GM10266 (cell line): ENCODE data around the gene CLK3.

Experiments
- DNase-seq: peaks from one replicate; pipeline ENCODE4 v3.0.0; 2012; ENCODE audit errors: extremely low spot score
- CTCF ChIP-seq: IDR thresholded peaks from 2 replicates; pipeline ENCODE4 v1.5.1; 2012; ENCODE audit warnings: mild to moderate bottlenecking, low read depth; ENCODE audit not compliant: control insufficient read depth, insufficient read depth; ENCODE audit errors: missing control alignments

The CLK3 gene

DNA sequence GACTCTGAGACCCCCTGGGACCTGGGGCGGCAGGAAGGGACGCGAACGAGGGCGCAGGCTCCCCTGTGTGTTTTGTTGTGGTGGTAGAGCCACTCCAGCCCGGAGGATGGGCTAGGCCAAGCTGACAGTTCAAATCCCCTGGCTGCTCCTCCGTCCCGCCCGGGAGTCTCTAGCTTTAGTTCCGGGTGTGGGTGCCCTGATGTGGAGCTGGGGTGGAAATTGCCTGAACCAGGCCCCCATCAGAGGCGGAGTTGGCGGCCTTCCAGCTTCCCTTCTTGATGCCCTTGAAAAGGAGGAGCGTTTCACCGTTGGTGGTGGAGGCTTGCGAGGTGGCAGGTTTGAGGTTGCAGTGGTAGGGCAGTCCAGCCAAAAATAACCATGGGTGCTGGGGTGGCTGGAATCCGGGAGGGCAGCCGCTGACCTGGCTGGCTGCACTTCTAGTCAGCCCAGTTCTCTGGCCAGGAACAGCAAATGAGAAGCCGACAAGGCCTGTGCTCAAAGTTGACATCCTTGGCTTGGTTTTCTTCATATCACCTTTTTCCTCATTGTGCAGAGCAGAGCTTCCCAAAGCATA, 817 bp downstream of the CLK3 start:
- TF ChIP-seq CTCF = no peak
- DNase-seq = peak; percentile 62

DNA sequence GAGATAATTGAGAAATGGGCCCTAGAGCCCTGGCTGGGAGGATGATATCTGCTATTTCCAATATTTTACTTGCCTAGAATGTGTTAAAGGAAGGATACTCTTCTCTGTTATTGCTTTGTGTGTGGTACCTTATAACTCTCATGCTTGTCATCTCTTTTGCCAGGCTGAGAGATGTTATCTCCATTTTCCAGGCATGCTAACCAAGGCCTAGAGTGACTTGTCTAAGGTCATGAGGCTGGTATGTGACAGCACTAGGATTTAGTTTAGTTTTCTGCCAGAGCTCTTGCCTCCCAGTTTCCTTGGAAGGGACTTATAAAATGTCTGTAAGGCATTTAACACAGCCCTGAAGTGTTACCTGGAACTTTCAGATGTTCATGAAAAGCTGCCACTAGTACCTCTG, 1.4 kb downstream of the CLK3 start:
- no peak for TF ChIP-seq CTCF
- no peak for DNase-seq

DNA sequence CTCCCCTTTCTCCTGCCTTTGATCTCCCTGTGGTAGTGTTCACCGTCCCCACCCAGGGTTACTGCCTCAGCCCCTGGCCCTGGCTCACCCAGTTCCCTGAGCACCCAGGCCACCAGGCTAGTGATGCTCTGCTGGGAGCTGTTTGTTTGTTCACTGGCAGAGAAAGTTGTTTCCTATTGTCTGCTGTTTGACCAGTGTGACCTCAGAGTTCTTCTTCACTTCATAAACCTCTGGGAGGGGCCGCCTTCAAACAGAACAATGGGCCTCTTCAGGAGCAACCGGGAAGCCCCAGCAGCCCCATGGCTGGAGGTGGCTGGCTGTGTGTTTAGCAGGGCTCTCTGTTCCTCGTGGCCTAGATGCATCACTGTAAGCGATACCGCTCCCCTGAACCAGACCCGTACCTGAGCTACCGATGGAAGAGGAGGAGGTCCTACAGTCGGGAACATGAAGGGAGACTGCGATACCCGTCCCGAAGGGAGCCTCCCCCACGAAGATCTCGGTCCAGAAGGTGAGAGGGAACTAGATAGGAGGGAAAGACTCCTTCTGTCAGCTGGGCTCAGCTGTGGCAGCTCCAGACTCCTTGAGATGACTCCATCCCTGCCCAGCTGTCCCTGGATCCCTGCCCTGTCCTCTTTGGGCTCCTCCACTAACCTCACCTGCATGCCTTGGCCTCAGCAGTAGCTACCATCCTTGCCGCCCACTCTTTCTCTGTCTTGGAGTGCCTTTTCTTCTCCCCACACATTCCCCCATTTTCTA, 3.4 kb downstream of the CLK3 start:
- DNase-seq = no peak
- no peak for TF ChIP-seq CTCF

DNA sequence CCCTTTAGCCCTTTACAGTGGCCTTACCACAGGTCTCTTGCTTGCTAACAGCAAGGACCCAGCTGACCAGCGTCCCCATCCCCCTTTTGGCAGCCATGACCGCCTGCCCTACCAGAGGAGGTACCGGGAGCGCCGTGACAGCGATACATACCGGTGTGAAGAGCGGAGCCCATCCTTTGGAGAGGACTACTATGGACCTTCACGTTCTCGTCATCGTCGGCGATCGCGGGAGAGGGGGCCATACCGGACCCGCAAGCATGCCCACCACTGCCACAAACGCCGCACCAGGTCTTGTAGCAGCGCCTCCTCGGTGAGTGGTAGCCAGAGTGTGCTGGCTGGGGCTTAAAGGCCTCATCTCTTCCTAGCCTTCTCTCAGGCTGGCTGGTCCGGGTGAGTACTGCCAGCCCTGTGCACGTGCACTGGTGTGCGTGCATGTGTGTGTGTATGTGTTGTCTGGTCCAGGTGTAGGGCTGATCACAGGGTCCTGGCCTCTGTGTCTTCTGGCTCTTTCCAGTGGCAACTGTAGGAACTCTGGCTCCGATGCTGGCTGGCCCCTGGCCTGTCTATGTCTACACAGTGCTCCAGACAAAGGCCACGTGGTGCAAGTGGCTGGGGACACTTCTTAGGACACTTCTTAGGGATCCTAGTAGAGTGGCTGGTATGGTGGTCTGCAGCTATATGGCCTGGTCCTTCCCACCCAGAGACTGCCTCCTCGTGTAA, 4.4 kb downstream of the CLK3 start:
- no peak for TF ChIP-seq CTCF
- DNase-seq = no peak

DNA sequence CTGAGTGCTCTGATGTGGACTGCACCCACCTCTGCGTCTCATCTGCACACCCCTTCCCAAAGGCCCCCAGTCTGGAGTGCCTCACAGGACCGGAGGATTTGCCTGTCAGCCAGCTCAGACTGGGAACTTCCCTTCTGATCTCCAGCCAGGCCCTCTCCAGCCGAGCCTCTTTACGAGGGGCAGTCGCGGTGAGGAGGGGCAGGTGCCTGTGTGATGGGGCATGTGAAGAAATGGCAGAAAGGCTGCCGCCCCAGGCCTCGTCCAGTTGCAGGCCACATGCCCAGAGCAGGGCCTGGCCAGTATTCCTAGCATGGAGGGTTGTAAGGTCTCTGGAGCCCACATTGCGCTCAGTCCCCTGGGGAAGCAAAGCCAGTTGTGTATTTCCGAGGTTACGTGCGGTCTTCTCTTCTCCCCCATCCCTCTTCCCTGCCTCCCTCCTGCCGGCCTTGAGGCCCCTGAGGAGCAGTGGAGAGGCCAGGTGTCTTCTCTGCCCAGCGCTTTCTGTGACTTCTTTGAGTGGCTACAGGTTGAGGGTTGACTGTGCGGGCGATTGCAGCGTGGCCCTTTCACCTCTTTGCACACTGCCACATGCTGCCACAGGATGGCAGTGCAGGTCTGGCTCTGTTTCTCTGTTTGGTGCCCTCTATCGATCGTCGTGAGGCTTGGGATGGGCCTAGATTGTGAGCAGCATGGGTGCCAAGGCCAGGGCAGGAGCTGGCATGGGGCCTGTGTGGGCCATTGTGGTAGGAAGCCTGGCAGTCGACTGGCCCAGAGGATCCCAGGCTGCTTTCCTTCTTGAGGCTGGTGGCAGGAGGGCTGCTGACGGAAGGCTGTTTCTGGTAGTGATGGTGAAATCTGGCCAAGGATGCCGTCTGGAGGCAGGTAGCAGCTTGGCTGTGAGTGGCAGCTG, 5.3 kb downstream of the CLK3 start:
- TF ChIP-seq CTCF = peak; percentile 97
- peak; percentile 80 for DNase-seq

DNA sequence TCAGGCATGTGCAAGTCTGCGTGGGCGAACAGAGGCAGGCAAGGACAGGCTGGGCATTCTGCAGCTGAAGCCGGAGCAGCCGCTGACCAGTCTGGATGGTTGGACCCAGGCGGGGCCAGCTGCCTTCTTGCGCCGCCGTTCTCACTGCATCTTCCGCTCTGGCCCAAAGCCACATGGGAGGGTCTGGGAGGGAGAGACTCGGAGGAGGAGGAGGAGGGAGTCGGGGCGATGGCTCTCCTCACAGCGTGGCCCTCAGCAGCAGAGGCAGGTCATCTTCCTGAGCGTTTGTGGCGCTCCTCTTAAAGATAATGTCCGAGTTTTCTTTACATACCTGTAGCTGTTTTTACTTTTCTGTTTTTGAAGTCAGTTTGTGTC, 5.9 kb downstream of the CLK3 start:
- no peak for TF ChIP-seq CTCF
- DNase-seq = no peak

GRCh38 chr15:74621936-74622335, 6.3 kb downstream of the CLK3 start:
- TF ChIP-seq CTCF = no peak
- DNase-seq = no peak
